ENCODE data around the gene RAB8B.
A peak's percentile ranks its signal among the peaks of the same experiment; 100 is the strongest.

RAB8B gene

GRCh38 chr15:63195569-63196015 lies 6.2 kb downstream of the RAB8B start:
- DNase-seq (ENCODE audit: low read depth) = no peak
- H3K4me3 ChIP-seq (ENCODE audit: low read length) = no peak overlapping the region
- TF ChIP-seq CTCF (conservative IDR thresholded peaks at IDR 0.05; ENCODE audit: low read length) = no peak

- no peak for DNase-seq (ENCODE audit: low read depth)
- H3K4me3 ChIP-seq (ENCODE audit: low read length) = no peak overlapping the region
- no peak for TF ChIP-seq CTCF (conservative IDR thresholded peaks at IDR 0.05; ENCODE audit: low read length)
Measured at GRCh38 chr15:63196842-63197241, 7.4 kb downstream of the RAB8B start.

- DNase-seq (ENCODE audit: low read depth) = no peak
- H3K4me3 ChIP-seq (ENCODE audit: low read length) = no peak overlapping the region
- TF ChIP-seq CTCF (conservative IDR thresholded peaks at IDR 0.05; ENCODE audit: low read length) = no peak
Measured at GRCh38 chr15:63197626-63198025, 8.2 kb downstream of the RAB8B start.

GRCh38 chr15:63198371-63199250 lies 9.2 kb downstream of the RAB8B start:
- no peak for TF ChIP-seq CTCF (conservative IDR thresholded peaks at IDR 0.05; ENCODE audit: low read length)
- peak; percentile 53 for DNase-seq (ENCODE audit: low read depth)

GRCh38 chr15:63200464-63201249 lies 11.3 kb downstream of the RAB8B start:
- no peak for DNase-seq (ENCODE audit: low read depth)
- H3K4me3 ChIP-seq (ENCODE audit: low read length) = no peak overlapping the region
- TF ChIP-seq CTCF (conservative IDR thresholded peaks at IDR 0.05; ENCODE audit: low read length) = no peak

More at GRCh38 chr15:63198371-63199250, 9.2 kb downstream of the RAB8B start:
- no peak overlapping the region for H3K4me3 ChIP-seq (ENCODE audit: low read length)

GRCh38 chr15:63202861-63203260 lies 13.5 kb downstream of the RAB8B start:
- no peak for TF ChIP-seq CTCF (conservative IDR thresholded peaks at IDR 0.05; ENCODE audit: low read length)
- DNase-seq (ENCODE audit: low read depth) = no peak
- H3K4me3 ChIP-seq (ENCODE audit: low read length) = no peak overlapping the region

Data from AG10803 (cell line).